Pancreas (tissue), 10 donors: ENCODE results near the gene PRKCQ. TPM values are rescaled to one million over a fixed set of nuclear protein-coding genes. Genes with fewer than 3 reads are reported as not detected.

Experiments
- ATAC-seq, 4 donors: fragments of 200-7000 bp; cut with Tn5 transposase; one replicate each; pipeline versions ENCODE4 v1.8.0 to v1.9.1; 2020; ENCODE audit warnings: mild to moderate bottlenecking in 4 of 4, moderate library complexity in 4 of 4
- DNase-seq, 6 donors: peaks; one replicate each; pipeline ENCODE4 v3.0.0-alpha.2; 2020
- FAIRE-seq: peaks from 2 replicates; lab custom pipeline; 2012; peaks lifted over from hg19 to GRCh38; lab: Jason Lieb, UNC
- H3K27ac ChIP-seq, 4 donors: fragments of 200-600 bp; sonication (generic); 1 replicate in 3 of 4; 2 replicates in 1 of 4; pipeline versions ENCODE4 v1.5.0 to v1.8.0; 2020
- H3K27me3 ChIP-seq, 4 donors: fragments of 200-600 bp; one replicate each; pipeline ENCODE4 v1.8.0; 2021
- H3K36me3 ChIP-seq, 3 donors: fragments of 200-600 bp; sonication (generic) in 1 of 3; one replicate each; pipeline versions ENCODE4 v1.5.0 to v1.8.0; 2020 to 2021
- H3K4me1 ChIP-seq, 3 donors: fragments of 200-600 bp; one replicate each; pipeline ENCODE4 v1.8.0; 2021
- H3K4me3 ChIP-seq, 4 donors: fragments of 200-600 bp; sonication (generic) in 2 of 4; one replicate each; pipeline versions ENCODE4 v1.5.0 to v1.8.0; 2020 to 2021
- H3K9me3 ChIP-seq, 4 donors: fragments of 200-600 bp; one replicate each; pipeline ENCODE4 v1.8.0; 2021
- WGBS, 2 donors: extraction: QIAGEN DNeasy Blood & Tissue Kit; methylation state at CpG; one replicate each; pipeline ENCODE4 v1.1.7; 2013; 5-methylcytosine and 5-hydroxymethylcytosine counted together
- intact Hi-C, 3 donors: fragments of 100-400 bp; cut with DNase I; formaldehyde crosslinking; loops; one replicate each; pipeline versions ENCODE4 v1.11.1 to v1.14.2; 2022
- polyA plus RNA-seq, 2 donors: library from polyadenylated mRNA; stranded (reverse); fragments of 200-250 nt; gene quantifications; one replicate each; pipeline ENCODE4 v1.2.3, GENCODE V29; 2013
- total RNA-seq, 6 donors: library from RNA; stranded (reverse); fragmentation: NEBNext Ultra II Directional in 4 of 6; extraction: Animal tissue kit (Norgen Biotek cat#: 25700) in 4 of 6; gene quantifications; one replicate each; pipeline versions ENCODE4 v1.2.1 to v1.2.4, GENCODE V29; 2021 to 2023
- TF ChIP-seq, protein P1 (sequence below), 4 donors: fragments of 200-600 bp; sonication (generic) in 3 of 4; IDR thresholded peaks; one replicate each; pipeline versions ENCODE4 v1.5.0 to v1.8.0; 2021; ENCODE audit warnings: antibody characterized with exemption in 4 of 4
- donor health status: healthy with polysubstance abuse.
- donor health status: DM: no; HTN: no; CAD: no; lungs with moderate emphysema.
- donor health status: DM: no; HTN: no; CAD: no.
- donor health status: control.
- donor health status: control.
- donor health status: Bipolar disorder and iron deficiency.
- donor health status: DM: yes; HTN: yes; CAD: no.
- donor health status: DM: no; HTN: no; CAD: no.
- donor health status: DM: no; HTN: no; CAD: no.
- donor health status: DM: yes; HTN: yes; CAD: no.

PRKCQ gene
- total and polyA plus RNA-seq, 8 donors, result 1.4 to 5.2 (median 3.4) TPM

GRCh38 chr10:6423413-6424170 lies 156.5 kb downstream of the PRKCQ start:
- FAIRE-seq (no peak), DNase-seq (no peak), ATAC-seq (no peak)
- TF ChIP-seq, protein P1, sequence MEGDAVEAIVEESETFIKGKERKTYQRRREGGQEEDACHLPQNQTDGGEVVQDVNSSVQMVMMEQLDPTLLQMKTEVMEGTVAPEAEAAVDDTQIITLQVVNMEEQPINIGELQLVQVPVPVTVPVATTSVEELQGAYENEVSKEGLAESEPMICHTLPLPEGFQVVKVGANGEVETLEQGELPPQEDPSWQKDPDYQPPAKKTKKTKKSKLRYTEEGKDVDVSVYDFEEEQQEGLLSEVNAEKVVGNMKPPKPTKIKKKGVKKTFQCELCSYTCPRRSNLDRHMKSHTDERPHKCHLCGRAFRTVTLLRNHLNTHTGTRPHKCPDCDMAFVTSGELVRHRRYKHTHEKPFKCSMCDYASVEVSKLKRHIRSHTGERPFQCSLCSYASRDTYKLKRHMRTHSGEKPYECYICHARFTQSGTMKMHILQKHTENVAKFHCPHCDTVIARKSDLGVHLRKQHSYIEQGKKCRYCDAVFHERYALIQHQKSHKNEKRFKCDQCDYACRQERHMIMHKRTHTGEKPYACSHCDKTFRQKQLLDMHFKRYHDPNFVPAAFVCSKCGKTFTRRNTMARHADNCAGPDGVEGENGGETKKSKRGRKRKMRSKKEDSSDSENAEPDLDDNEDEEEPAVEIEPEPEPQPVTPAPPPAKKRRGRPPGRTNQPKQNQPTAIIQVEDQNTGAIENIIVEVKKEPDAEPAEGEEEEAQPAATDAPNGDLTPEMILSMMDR (IDR thresholded peaks at IDR 0.05), result no peak
- 86 to 91% methylated on average over 17 of the region's 17 CpGs for WGBS, 2 donors
- Histone ChIP-seq H3K27ac (no peak overlapping the region), H3K27me3 (no peaks in the 10 kb centered on the region), H3K4me3 (no peak overlapping the region), H3K4me1 (no peaks in the 10 kb centered on the region), H3K9me3 (no peaks in the 10 kb centered on the region), H3K36me3 (no peaks in the 10 kb centered on the region)
- intact Hi-C loops, result loop anchor here in 2 of 3 donors (10.0 kb wide), 2 partner anchors 221 to 251 kb away; no protein-coding TSS in a partner anchor

- TF ChIP-seq, protein P1 (IDR thresholded peaks at IDR 0.05), result no peak
- Histone ChIP-seq H3K4me1 (no peaks in the 10 kb centered on the region), H3K27me3 (no peaks in the 10 kb centered on the region), H3K4me3 (no peak overlapping the region), H3K27ac (no peak overlapping the region), H3K36me3 (no peaks in the 10 kb centered on the region), H3K9me3 (no peaks in the 10 kb centered on the region)
- DNase-seq, result no peak
- WGBS, 2 donors, result 90 to 91% methylated on average over 4 of the region's 4 CpGs
- ATAC-seq, result no peak
- no peak for FAIRE-seq
- intact Hi-C loops, result loop anchor here in 2 of 3 donors (10.0 kb wide), 2 partner anchors 222 to 252 kb away; no protein-coding TSS in a partner anchor
Measured at GRCh38 chr10:6423004-6423403, 157.1 kb downstream of the PRKCQ start.

- H3K4me1 ChIP-seq, result no peaks in the 10 kb centered on the region
- no peak for ATAC-seq
- H3K27me3 ChIP-seq, result no peaks in the 10 kb centered on the region
- WGBS, 2 donors, result 64 to 72% methylated on average over 2 of the region's 2 CpGs
- TF ChIP-seq, protein P1 (IDR thresholded peaks at IDR 0.05), result no peak
- FAIRE-seq, result no peak
- intact Hi-C loops, result no loop called here
- no peaks in the 10 kb centered on the region for H3K36me3 ChIP-seq
- no peaks in the 10 kb centered on the region for H3K9me3 ChIP-seq
- no peak overlapping the region for H3K27ac ChIP-seq
- DNase-seq, result no peak
- no peak overlapping the region for H3K4me3 ChIP-seq
Measured at GRCh38 chr10:6418613-6419216, 161.4 kb downstream of the PRKCQ start.

- Histone ChIP-seq H3K4me3 (no peak overlapping the region), H3K9me3 (no peaks in the 10 kb centered on the region), H3K4me1 (no peaks in the 10 kb centered on the region), H3K36me3 (no peaks in the 10 kb centered on the region), H3K27me3 (no peaks in the 10 kb centered on the region), H3K27ac (no peak overlapping the region)
- 64 to 80% methylated on average over 5 of the region's 5 CpGs for WGBS, 2 donors
- DNase-seq, result no peak
- no peak for FAIRE-seq
- ATAC-seq, result no peak
- TF ChIP-seq, protein P1 (IDR thresholded peaks at IDR 0.05), result no peak
- intact Hi-C loops, result no loop called here
Measured at GRCh38 chr10:6418167-6418566, 161.9 kb downstream of the PRKCQ start.
